ENCODE measurements around the gene IGFN1. TPM values are rescaled to one million over a fixed set of nuclear protein-coding genes. Genes with fewer than 3 reads are reported as not detected.

IGFN1 gene
- total and polyA plus RNA-seq, 2 donors (not counting 3 experiments of a cell fraction or from before 2014, with no cell fraction given): not detected

- ChIA-PET CTCF (no interaction called here), POLR2A (no interaction called here)
- Histone ChIP-seq H3K9ac (replicated peaks; ENCODE audit: extremely low read depth, insufficient read depth, low read length) (no peak overlapping the region), H3K4me1 (ENCODE audit: control insufficient read depth, extremely low read depth, insufficient read depth, low read length) (no peaks in the 10 kb centered on the region), H3K4me3 (replicated peaks in 1 of 3; ENCODE audit: insufficient read depth in 1 of 3, low read depth in 1 of 3, low read length in 3 of 3) (no peak overlapping the region), H3K9me3 (replicated peaks; ENCODE audit: control insufficient read depth, insufficient read depth, low read length) (no peaks in the 10 kb centered on the region), H4K20me1 (replicated peaks; ENCODE audit: control insufficient read depth, extremely low read depth, insufficient read depth, low read length) (no peaks in the 10 kb centered on the region), H3K27ac (ENCODE audit: insufficient read depth, low read depth, low read length) (no peak overlapping the region), H3K36me3 (ENCODE audit: control insufficient read depth in 2 of 2, extremely low read depth in 1 of 2, insufficient read depth in 2 of 2, low read length in 2 of 2) (no peaks in the 10 kb centered on the region), H3K9me1 (replicated peaks; ENCODE audit: control insufficient read depth, extremely low read depth, insufficient read depth, low read length) (no peaks in the 10 kb centered on the region), H3K27me3 (ENCODE audit: control insufficient read depth in 2 of 2, insufficient read depth in 2 of 2, low read length in 2 of 2) (peaks cover 5 to 9% of the 10 kb centered on the region in 2 experiments), H3K4me2 (ENCODE audit: insufficient read depth, low read length) (no peak overlapping the region), H3K79me2 (ENCODE audit: control insufficient read depth, insufficient read depth, low read length) (no peaks in the 10 kb centered on the region), H2AFZ (ENCODE audit: low read depth, low read length) (no peak overlapping the region)
- intact Hi-C loops (cut with micrococcal nuclease): no loop called here
- FAIRE-seq (no peak), DNase-seq (ENCODE audit: low read depth, low spot score) (no peak)
- dilution Hi-C loops (cut with MboI; ENCODE audit: extremely low pct_ligation_motif_present, low sequenced_read_pairs): no loop called here
- no TSS peak for BruUV-seq (replicated peaks)
- no peak for TF ChIP-seq CTCF (IDR thresholded peaks at IDR 0.05; ENCODE audit: extremely low read depth in 1 of 2, insufficient read depth in 1 of 2, low read depth in 1 of 2, low read length in 2 of 2)
Measured at GRCh38 chr1:201192261-201192788, 1.7 kb downstream of the IGFN1 start.

GRCh38 chr1:201194046-201194445, 3.4 kb downstream of the IGFN1 start:
- CTCF ChIA-PET: no interaction called here
- dilution Hi-C loops (cut with MboI; ENCODE audit: extremely low pct_ligation_motif_present, low sequenced_read_pairs): no loop called here

More at GRCh38 chr1:201194046-201194445, 3.4 kb downstream of the IGFN1 start:
- Histone ChIP-seq H3K9me3 (replicated peaks; ENCODE audit: control insufficient read depth, insufficient read depth, low read length) (no peaks in the 10 kb centered on the region), H3K9ac (replicated peaks; ENCODE audit: extremely low read depth, insufficient read depth, low read length) (no peak overlapping the region), H2AFZ (ENCODE audit: low read depth, low read length) (no peak overlapping the region), H3K27ac (ENCODE audit: insufficient read depth, low read depth, low read length) (no peak overlapping the region), H3K4me2 (ENCODE audit: insufficient read depth, low read length) (no peak overlapping the region), H3K4me1 (ENCODE audit: control insufficient read depth, extremely low read depth, insufficient read depth, low read length) (no peaks in the 10 kb centered on the region), H3K79me2 (ENCODE audit: control insufficient read depth, insufficient read depth, low read length) (no peaks in the 10 kb centered on the region), H4K20me1 (replicated peaks; ENCODE audit: control insufficient read depth, extremely low read depth, insufficient read depth, low read length) (no peaks in the 10 kb centered on the region), H3K9me1 (replicated peaks; ENCODE audit: control insufficient read depth, extremely low read depth, insufficient read depth, low read length) (no peaks in the 10 kb centered on the region), H3K27me3 (ENCODE audit: control insufficient read depth in 2 of 2, insufficient read depth in 2 of 2, low read length in 2 of 2) (peaks cover 2% of the 10 kb centered on the region in 2 experiments), H3K4me3 (replicated peaks in 1 of 3; ENCODE audit: insufficient read depth in 1 of 3, low read depth in 1 of 3, low read length in 3 of 3) (no peak overlapping the region), H3K36me3 (ENCODE audit: control insufficient read depth in 2 of 2, extremely low read depth in 1 of 2, insufficient read depth in 2 of 2, low read length in 2 of 2) (no peaks in the 10 kb centered on the region)
- FAIRE-seq (no peak), DNase-seq (ENCODE audit: low read depth, low spot score) (no peak)
- POLR2A ChIA-PET: no interaction called here
- TF ChIP-seq CTCF (IDR thresholded peaks at IDR 0.05; ENCODE audit: extremely low read depth in 1 of 2, insufficient read depth in 1 of 2, low read depth in 1 of 2, low read length in 2 of 2) (no peak), JUN (IDR thresholded peaks at IDR 0.05; ENCODE audit: borderline replicate concordance, insufficient read depth, insufficient read length, low read depth) (no peak), MAX (IDR thresholded peaks at IDR 0.05; ENCODE audit: insufficient read depth, insufficient read length) (no peak), POLR2AphosphoS5 (IDR thresholded peaks at IDR 0.05; ENCODE audit: insufficient read depth, low read depth, low read length) (no peak), GATA2 (IDR thresholded peaks at IDR 0.05; ENCODE audit: insufficient read depth, insufficient read length, low read depth, low read length) (no peak), MYC (IDR thresholded peaks at IDR 0.05; ENCODE audit: low read depth, low read length) (no peak), FOS (IDR thresholded peaks at IDR 0.05; ENCODE audit: borderline replicate concordance, insufficient read depth, low read length) (no peak), POLR2A (IDR thresholded peaks at IDR 0.05; ENCODE audit: low read depth, low read length) (no peak), EZH2 (IDR thresholded peaks at IDR 0.05; ENCODE audit: borderline replicate concordance, low read depth, low read length, severe bottlenecking) (no peak)
- no TSS peak for BruUV-seq (replicated peaks)
- intact Hi-C loops (cut with micrococcal nuclease): no loop called here

Measured in endothelial cell of umbilical vein (primary cell).